ENCODE results near the gene PPIF. TPM values are rescaled to one million over a fixed set of nuclear protein-coding genes. Genes with fewer than 3 reads are reported as not detected.

Gene PPIF
- total and polyA plus RNA-seq, 7 donors = 26.4 to 74.9 (median 48.5) TPM

DNA sequence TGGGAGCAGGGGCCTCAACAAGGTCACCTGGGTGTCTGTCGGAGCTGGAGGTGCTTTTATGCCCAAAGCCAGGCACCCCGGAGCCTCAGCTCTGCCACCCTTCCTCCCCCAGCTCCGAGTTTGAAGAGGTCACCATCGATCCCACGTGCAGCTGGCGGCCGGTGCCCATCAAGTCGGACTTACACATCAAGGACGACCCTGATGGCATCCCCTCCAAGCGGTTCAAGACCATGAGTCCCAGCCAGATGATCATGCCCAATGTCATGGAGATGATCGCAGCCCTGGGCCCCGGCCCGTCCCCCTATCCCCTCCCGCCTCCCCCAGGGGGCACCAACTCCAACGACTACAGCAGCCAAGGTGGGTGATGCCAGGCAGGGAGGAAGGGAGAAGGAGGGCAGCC lies 41.3 kb upstream of the PPIF start:
- no peaks in the 10 kb centered on the region for H3K9me3 ChIP-seq
- WGBS, 2 donors = 93 to 95% methylated on average over 15 of the region's 15 CpGs
- H3K4me1 ChIP-seq = peaks cover 0 to 17% (median 13%) of the 10 kb centered on the region in 4 donors
- no peak overlapping the region for H3K27ac ChIP-seq
- H3K27me3 ChIP-seq = no peaks in the 10 kb centered on the region
- intact Hi-C loops (cut with DNase I) = no loop called here
- DNase-seq = no peak
- peaks cover 64 to 100% (median 82%) of the 10 kb centered on the region in 4 donors for H3K36me3 ChIP-seq
- H3K4me3 ChIP-seq = no peak overlapping the region
- TF ChIP-seq POLR2AphosphoS5 (IDR thresholded peaks at IDR 0.05) = no peak
- no peak for TF ChIP-seq EP300 (IDR thresholded peaks at IDR 0.05)

DNA sequence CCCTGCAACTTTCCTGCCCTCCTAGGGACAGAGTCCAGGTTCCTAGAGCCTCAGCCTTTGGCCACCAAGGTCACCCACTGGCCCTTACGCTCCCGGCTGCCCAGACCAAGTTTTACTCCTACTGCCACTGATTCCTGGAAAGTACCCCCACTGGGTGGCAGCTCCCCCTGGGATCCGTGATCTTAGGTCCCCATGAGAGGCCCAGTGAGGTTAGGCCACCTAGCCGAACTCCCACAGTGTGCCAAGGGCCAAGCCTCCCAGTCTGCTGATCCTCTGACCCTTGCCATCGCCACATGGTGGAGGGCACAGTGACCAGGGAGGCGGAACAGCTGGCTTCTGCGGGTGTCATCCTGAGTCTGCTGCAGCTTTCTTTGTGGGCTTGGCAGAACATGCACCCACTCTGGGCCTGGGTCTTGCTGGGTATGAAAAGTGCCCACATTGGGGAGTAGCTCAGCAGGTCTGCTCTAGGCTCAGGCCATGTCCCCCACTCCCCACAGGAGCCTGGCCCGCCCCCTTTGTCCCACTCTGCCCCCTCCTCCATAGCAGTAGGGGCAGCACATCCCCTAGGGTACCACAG lies 40.5 kb upstream of the PPIF start:
- intact Hi-C loops (cut with DNase I) = no loop called here
- Histone ChIP-seq H3K36me3 (peaks cover 57 to 100% (median 75%) of the 10 kb centered on the region in 4 donors), H3K4me1 (peaks cover 0 to 24% (median 18%) of the 10 kb centered on the region in 4 donors), H3K9me3 (no peaks in the 10 kb centered on the region), H3K27ac (no peak overlapping the region), H3K27me3 (no peaks in the 10 kb centered on the region), H3K4me3 (no peak overlapping the region)
- TF ChIP-seq EP300 (IDR thresholded peaks at IDR 0.05) (no peak), POLR2A (IDR thresholded peaks at IDR 0.05) (no peak), POLR2AphosphoS5 (IDR thresholded peaks at IDR 0.05) (no peak)
- TF ChIP-seq, protein P1, sequence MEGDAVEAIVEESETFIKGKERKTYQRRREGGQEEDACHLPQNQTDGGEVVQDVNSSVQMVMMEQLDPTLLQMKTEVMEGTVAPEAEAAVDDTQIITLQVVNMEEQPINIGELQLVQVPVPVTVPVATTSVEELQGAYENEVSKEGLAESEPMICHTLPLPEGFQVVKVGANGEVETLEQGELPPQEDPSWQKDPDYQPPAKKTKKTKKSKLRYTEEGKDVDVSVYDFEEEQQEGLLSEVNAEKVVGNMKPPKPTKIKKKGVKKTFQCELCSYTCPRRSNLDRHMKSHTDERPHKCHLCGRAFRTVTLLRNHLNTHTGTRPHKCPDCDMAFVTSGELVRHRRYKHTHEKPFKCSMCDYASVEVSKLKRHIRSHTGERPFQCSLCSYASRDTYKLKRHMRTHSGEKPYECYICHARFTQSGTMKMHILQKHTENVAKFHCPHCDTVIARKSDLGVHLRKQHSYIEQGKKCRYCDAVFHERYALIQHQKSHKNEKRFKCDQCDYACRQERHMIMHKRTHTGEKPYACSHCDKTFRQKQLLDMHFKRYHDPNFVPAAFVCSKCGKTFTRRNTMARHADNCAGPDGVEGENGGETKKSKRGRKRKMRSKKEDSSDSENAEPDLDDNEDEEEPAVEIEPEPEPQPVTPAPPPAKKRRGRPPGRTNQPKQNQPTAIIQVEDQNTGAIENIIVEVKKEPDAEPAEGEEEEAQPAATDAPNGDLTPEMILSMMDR (IDR thresholded peaks at IDR 0.05) = no peak
- DNase-seq = no peak
- 95 to 97% methylated on average over 8 of the region's 8 CpGs for WGBS, 2 donors

DNA sequence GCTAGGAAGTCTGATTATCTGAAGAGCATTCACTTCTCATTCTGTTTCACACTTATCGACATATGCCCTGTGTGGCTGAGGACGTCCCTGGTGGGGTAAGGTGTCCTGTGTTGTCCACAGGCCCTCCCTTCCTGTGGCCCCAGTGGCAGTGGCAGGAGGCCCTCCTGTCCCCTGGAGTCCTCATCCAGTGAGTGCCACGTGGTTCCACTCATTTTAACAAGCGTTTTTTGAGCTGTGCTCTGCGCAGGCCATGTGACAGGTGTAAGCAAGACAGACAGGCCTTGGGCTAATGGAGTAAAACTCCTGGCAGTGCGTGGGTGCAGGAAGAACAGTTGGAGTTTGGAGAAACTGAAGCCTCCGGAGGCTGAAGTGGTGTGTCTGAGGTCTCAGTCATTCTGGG lies 39.3 kb upstream of the PPIF start:
- Histone ChIP-seq H3K27me3 (no peaks in the 10 kb centered on the region), H3K36me3 (peaks cover 56 to 98% (median 76%) of the 10 kb centered on the region in 4 donors), H3K27ac (peak overlapping the region in 1 of 4 donors; percentile 0), H3K4me3 (no peak overlapping the region), H3K9me3 (no peaks in the 10 kb centered on the region), H3K4me1 (peaks cover 0 to 25% (median 20%) of the 10 kb centered on the region in 4 donors)
- intact Hi-C loops (cut with DNase I) = no loop called here
- TF ChIP-seq EP300 (IDR thresholded peaks at IDR 0.05) (no peak), POLR2A (IDR thresholded peaks at IDR 0.05) (no peak), POLR2AphosphoS5 (IDR thresholded peaks at IDR 0.05) (no peak)
- TF ChIP-seq, protein P1 (IDR thresholded peaks at IDR 0.05) = no peak
- no peak for DNase-seq
- 84 to 87% methylated on average over 7 of the region's 7 CpGs for WGBS, 2 donors

DNA sequence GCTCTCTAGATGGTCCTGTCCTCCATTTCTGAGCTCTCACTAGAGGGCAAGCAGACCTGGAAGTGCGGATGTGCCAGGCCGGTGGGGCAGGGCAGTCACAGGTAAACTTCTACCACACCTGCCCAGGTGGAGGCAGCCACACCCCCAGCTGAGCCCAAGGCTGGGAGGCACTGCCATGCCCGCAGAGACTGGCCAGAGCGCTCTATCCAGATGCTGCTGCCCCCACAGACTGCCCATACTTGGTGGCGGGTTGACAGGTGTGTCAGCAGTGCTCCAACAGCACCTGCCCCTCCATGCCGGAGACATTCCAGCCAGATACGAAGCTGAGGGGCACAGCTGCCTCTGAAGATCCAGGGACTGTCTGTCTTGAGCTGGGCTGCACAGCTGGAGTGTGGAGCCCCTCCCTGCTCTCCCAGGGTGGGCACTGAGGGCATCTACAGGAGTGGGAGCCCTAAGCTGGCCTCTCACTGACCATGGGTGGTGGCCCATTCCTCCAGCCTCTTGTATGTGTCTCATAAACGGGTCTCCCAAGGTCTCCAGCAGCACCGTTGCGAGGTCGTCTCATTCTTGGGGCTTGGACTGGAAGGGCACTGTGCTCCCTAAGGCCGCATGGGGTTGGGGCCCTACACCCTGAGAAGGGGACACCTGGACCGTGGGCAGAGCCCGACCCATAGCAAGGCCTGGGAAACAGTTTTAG lies 38.2 kb upstream of the PPIF start:
- DNase-seq = no peak
- peaks cover 0 to 25% (median 20%) of the 10 kb centered on the region in 4 donors for H3K4me1 ChIP-seq
- no peaks in the 10 kb centered on the region for H3K9me3 ChIP-seq
- no peak overlapping the region for H3K4me3 ChIP-seq
- H3K27me3 ChIP-seq = no peaks in the 10 kb centered on the region
- intact Hi-C loops (cut with DNase I) = no loop called here
- H3K36me3 ChIP-seq = peaks cover 48 to 98% (median 77%) of the 10 kb centered on the region in 4 donors
- H3K27ac ChIP-seq = peak overlapping the region in 3 of 4 donors; percentile 45 to 72 (median 50)
- WGBS, 2 donors = 64 to 84% methylated on average over 14 of the region's 14 CpGs
- TF ChIP-seq POLR2AphosphoS5 (IDR thresholded peaks at IDR 0.05) = no peak
- TF ChIP-seq POLR2A (IDR thresholded peaks at IDR 0.05) = no peak
- no peak for TF ChIP-seq EP300 (IDR thresholded peaks at IDR 0.05)
- TF ChIP-seq, protein P1 (IDR thresholded peaks at IDR 0.05) = no peak

DNA sequence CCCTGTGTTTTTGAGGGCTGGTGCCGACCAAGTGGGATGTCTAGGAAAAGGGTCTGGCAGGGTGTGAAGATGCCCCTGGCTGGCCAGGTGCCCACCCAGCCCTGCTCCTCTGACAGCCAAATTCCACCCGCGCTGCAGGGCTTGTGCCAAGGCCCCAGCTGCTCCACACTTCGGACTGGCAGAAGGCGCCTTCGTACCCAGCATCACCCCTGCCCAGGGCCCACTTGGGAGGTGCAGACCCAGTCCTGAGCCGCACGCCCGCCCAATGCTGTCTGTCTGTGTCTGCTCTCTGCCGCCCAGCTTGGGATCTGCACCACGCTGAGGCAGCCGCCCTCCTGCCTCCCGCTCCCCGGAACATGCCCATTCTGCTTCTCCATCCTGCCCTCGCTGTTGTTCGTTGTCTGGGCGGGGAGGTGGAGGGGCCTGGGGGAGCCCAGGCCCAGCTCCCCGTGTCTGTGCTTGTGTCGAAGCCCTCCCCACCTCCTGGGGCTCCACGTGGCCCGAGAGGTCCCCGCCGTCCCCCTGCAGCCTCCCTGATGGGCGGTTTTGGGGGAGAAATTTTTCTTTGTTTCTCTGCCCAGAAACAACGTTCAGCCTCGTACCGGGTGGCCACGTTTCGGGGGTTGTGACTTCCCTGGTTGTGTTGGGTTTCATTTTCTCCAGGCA lies 36.9 kb upstream of the PPIF start:
- WGBS, 2 donors = 91 to 93% methylated on average over 29 of the region's 29 CpGs
- Histone ChIP-seq H3K36me3 (peaks cover 37 to 98% (median 66%) of the 10 kb centered on the region in 4 donors), H3K27ac (peak overlapping the region in 3 of 4 donors; percentile 45 to 72 (median 50)), H3K4me3 (no peak overlapping the region), H3K4me1 (peaks cover 0 to 25% (median 20%) of the 10 kb centered on the region in 4 donors), H3K27me3 (no peaks in the 10 kb centered on the region), H3K9me3 (no peaks in the 10 kb centered on the region)
- intact Hi-C loops (cut with DNase I) = no loop called here
- no peak for DNase-seq
- TF ChIP-seq POLR2AphosphoS5 (IDR thresholded peaks at IDR 0.05) (no peak), EP300 (IDR thresholded peaks at IDR 0.05) (no peak), POLR2A (IDR thresholded peaks at IDR 0.05) (no peak)
- TF ChIP-seq, protein P1 (IDR thresholded peaks at IDR 0.05) = no peak
